HG03354 (cell line): ENCODE data around the gene OR4K17.
"Not testable (repeated sequence)": the region's sequence is repeated elsewhere in the genome, so short reads cannot be mapped to it uniquely, and the experiment has no call there.

Experiments used
- ATAC-seq: cut with Tn5 transposase; IDR thresholded peaks from one replicate; pipeline ENCODE4 v1.9.1; 2021; ENCODE audit warnings: mild to moderate bottlenecking; ENCODE audit not compliant: unreplicated experiment, poor library complexity, severe bottlenecking

The OR4K17 gene, protein sequence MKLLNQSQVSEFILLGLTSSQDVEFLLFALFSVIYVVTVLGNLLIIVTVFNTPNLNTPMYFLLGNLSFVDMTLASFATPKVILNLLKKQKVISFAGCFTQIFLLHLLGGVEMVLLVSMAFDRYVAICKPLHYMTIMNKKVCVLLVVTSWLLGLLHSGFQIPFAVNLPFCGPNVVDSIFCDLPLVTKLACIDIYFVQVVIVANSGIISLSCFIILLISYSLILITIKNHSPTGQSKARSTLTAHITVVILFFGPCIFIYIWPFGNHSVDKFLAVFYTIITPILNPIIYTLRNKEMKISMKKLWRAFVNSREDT

DNA sequence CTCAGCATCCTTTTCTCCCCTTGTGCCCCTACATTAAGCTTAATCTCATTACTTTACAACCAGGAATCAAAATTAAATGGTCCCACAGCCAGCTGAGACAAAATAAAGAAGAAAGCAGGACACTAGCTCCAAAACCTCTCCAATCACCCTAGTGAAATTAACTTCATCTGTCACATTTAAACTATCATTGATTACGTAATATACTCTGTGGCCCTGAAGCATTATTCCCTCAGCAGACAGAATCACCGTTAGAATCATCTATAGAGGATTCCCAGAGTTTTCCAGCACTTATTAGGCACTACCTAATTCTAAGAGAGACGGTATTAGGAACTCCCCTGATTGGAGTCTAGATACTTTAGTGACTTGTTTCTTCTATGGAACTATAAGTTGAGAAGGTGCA is at the start of gene OR4K17:
OR4K17 (plus strand) TSS at position 302 of the 400 bp plus-strand sequence. CDS start 6,761 bp downstream, outside the sequence.
- ATAC-seq: no peak

DNA sequence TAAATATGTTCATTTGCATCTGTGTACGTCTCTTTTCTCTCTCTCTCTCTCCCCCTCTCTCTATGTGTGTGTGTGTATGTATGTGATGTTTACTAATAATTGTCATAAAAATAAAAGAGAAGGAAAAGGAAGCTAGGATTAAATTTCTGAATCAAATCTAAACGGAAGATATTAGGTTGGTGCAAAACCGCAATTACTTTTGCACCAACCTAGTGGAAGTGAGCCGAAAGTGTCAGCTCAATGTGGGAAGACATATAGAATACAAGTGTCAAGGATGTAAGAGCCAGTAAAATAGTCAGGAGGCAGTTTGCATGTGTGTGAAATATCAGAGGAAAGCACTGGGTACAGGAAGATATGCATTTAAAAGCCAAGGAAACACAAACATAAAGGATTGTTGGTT is 18.5 kb upstream of the OR4K17 start:
- ATAC-seq: no peak

DNA sequence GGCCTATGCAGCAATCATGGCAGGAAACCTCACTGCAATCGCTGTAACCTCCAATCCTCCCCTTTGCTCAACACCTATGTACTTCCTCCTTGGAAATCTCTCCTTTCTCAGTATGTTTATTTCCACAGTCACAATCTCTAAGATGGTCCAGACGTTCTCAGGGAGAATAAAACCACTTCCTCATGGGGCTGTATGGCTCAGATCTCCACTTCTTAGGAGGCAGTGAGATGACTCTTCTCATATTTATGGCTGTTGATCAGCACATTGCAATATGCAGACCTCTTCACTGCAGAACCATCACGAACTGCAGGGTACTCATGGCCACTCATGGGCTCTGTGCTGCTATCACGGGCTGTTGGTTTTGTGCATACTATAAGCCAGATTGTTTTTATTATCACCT is 17.1 kb upstream of the OR4K17 start:
- no peak for ATAC-seq

DNA sequence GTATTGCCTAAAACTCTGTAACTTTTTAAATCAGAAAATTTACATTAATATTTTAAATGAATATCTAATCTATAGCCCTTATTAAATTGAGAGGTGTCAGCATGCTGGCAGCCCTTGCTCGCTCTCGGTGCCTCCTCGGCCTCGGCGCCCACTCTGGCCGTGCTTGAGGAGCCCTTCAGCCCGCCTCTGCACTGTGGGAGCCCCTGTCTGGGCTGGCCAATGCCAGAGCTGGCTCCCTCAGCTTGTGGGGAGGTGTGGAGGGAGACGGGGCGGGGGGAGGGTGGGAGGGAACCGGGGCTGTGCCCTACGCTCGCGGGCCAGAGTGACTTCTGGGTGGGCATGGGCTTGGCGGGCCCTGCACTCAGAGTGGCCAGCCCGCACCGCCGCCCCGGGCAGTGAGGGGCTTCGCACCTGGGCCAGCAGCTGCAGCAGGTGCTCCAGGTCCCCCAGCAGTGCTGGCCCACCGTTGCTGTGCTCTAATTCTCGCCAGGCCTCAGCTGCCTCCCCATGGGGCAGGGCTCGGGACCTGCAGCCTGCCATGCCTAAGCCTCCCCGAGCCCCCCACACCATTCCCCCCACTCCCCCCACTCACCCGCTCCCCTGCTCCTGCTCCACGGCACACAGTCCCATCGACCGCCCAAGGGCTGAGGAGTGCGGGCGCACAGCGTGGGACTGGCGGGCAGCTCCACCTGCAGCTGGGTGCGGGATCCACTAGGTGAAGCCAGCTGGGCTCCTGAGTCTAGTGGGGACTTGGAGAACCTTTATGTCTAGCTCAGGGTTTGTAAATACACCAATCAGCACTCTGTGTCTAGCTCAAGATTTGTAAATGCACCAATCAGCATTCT is 11.4 kb upstream of the OR4K17 start:
- ATAC-seq: not testable (repeated sequence)

DNA sequence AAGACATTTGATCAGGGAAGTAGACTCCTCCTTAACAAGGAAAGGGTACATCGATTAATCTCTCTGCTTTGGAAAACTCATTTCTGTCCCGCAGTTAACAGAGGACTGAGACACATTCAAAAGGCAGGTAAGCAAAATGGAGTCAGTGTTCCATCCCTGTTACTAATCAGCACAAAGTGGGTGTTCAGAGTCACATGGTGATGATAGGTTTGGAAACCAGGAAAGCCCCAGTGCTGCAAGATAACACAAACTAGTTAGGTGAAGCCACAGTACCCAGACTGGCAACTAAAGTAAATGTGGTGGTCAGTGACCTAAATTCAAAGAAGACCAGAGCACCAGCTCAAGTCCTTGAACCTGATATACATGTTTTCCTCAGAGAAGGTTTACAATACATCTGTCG is 1.8 kb downstream of the OR4K17 start:
- ATAC-seq: no peak

DNA sequence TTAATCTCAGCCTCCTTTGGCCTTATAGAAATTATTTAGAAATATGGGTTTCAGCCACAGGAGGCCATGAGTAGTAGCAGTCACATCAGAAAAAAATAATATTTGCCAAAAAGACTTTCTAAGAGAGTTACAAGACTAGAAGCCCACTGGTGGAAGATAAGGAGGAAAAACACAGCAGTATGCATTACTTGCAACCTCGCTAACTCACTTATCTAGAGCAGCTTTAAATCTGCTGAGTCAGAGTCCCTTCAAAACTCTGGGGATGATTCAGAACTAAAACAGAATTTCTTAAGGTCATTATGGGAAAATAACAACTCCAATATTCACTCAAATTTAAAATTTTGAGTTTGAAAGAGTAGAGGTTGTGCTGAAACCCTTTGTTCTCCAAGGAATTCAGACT is 6.2 kb downstream of the OR4K17 start:
- no peak for ATAC-seq

DNA sequence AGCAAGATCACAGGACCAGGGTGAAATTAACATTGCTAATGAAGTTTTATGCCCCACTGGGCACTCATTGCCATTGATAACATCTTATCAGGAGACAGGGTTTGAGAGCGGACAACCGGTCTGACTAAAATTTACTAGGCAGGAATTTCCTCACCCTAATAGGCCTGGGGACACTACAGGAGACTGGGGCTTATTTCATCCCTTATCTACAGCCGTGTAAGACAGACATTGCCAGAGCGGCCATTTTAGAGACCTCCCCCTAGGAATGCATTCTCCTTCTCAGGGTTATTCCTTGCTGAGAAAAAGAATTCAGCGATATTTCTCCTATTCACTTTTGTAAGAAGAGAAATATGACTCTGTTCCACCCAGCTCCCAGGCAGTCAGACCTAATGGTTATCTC is 8.3 kb downstream of the OR4K17 start:
- ATAC-seq: no peak

DNA sequence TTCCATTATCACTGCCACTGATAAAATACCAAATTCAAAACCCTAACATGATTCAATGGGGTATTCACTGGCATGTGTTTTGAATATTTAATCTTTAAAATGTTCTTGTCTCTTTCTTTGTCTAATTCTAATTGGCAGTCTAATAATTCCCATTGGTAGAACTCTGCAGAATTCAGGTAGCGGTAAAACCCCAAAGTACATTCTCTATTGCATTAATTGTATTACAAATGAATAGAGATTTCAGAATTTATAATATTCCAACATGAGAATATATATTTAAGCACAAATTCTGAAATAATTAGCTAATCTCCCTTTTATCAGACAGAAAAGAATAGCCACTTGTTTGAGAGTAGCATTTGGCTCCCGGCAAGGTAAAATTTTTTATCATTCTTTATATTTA is 28.0 kb downstream of the OR4K17 start, which contains the start of gene OR4N5:
OR4N5 (plus strand) TSS at position 301 of the 400 bp plus-strand sequence. CDS start 4,916 bp downstream, outside the sequence.
- ATAC-seq: no peak

DNA sequence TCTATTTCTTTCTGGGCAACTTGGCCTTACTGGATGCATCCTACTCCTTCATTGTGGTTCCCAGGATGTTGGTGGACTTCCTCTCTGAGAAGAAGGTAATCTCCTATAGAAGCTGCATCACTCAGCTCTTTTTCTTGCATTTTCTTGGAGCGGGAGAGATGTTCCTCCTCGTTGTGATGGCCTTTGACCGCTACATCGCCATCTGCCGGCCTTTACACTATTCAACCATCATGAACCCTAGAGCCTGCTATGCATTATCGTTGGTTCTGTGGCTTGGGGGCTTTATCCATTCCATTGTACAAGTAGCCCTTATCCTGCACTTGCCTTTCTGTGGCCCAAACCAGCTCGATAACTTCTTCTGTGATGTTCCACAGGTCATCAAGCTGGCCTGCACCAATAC is 33.4 kb downstream of the OR4K17 start:
- no peak for ATAC-seq

DNA sequence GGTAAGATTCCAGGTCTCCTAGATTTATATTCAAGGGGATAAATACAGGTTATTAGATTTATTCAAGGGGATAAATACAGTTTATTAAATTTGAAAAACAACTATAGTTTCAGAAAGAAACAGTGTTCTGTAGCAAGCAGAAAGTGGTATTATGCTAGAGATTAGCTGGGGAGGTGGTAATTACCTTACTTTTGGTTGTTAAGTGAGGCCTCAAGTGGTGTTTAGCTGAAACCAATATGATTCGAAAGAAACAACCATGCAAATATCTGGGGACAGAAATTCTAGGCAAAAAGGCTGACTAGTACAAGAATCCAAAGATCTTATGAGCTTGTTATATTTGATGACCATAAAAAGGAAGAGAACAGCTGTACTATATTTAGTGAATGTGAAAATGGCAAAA is 34.3 kb downstream of the OR4K17 start:
- no peak for ATAC-seq

DNA sequence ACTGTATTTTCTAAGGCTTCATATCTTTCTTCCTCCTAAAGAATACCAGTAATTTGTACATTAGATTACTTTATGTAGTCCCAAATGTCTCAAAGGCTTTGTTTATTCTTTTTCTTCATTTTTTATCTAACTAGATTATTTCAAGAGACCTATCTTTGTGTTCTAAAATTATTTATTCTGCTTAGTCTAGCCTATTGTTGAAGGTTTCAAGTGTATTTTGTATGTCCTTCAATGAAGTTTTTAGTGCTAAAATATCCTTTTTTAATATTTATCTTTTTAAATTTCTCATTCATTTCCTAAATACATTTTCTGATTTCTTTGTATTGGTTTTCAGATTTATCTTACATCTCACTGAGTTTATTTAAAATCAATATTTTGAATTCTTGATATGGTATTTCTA is 53.9 kb downstream of the OR4K17 start:
- ATAC-seq: no peak

DNA sequence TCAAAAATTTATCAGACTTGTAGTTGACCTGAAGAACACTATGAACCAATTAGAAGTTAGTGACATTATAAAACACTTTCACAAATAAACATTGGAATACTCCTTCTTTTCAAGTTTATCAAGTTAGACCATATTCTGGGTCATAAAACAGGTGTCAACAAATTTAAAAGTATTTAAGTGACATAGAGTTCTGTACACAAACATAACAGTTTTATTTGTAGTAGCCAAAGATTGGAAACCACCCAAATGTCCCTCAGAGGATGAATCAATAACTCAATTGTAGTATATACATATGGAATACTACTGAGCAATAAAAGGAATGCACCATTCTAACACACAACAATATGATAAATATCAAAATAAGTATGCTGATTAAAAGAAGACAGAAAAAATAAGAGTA is 56.6 kb downstream of the OR4K17 start:
- ATAC-seq: no peak

DNA sequence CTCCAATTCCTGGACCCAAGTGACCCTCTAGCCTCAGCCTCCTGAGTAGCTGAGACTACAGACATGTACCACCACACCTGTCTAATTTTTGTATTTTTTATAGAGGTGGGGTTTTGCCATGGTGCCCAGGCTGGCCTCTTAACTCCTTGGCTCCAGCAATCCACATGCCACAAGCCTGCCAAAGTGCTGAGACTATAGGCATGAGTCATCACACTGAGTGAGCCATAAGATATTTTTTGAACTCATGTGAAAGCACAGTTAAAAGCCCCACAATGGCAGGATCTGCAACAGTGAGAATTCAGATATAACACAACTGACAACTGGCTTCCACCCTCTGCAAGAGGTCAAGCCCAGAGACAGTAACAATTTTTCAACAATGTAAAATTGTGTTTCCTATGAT is 59.3 kb downstream of the OR4K17 start:
- not testable (repeated sequence) for ATAC-seq
